Mesenchymal stem cell (in vitro differentiated cells and primary cell): ENCODE measurements around the gene SP6.

Experiments used
- DNase-seq: peaks from one replicate; pipeline ENCODE4 v3.0.0-alpha.2; 2013
- H2AFZ ChIP-seq: one replicate; pipeline ENCODE4 v1.6.1; 2013; ENCODE audit warnings: low read depth, mild to moderate bottlenecking, control low read depth, inconsistent platforms, low read length, moderate library complexity
- H2AK5ac ChIP-seq: 2 replicates; pipeline ENCODE4 v1.6.1; 2013; ENCODE audit warnings: low read length, moderate library complexity, mild to moderate bottlenecking, inconsistent platforms; ENCODE audit not compliant: severe bottlenecking
- H2BK120ac ChIP-seq: one replicate; pipeline ENCODE4 v1.6.1; 2013; ENCODE audit warnings: low read depth, mild to moderate bottlenecking, inconsistent platforms, low read length, moderate library complexity
- H2BK12ac ChIP-seq, 2 experiments: one replicate each; pipeline ENCODE4 v1.6.1; 2013; ENCODE audit warnings: inconsistent platforms in 2 of 2, low read length in 2 of 2, mild to moderate bottlenecking in 2 of 2, moderate library complexity in 2 of 2, control low read depth in 1 of 2
- H2BK15ac ChIP-seq: one replicate; pipeline ENCODE4 v1.6.1; 2013; ENCODE audit warnings: mild to moderate bottlenecking, low read depth, inconsistent platforms; ENCODE audit not compliant: poor library complexity, severe bottlenecking
- H2BK5ac ChIP-seq: 2 replicates; pipeline ENCODE4 v1.6.1; 2013; ENCODE audit warnings: low read depth, mild to moderate bottlenecking, low read length, control low read depth, inconsistent platforms; ENCODE audit not compliant: poor library complexity, severe bottlenecking
- H3K14ac ChIP-seq, 2 experiments: one replicate each; pipeline ENCODE4 v1.6.1; 2013; ENCODE audit warnings: inconsistent platforms in 2 of 2, low read length in 2 of 2, control low read depth in 1 of 2, mild to moderate bottlenecking in 1 of 2, moderate library complexity in 1 of 2
- H3K18ac ChIP-seq, 2 experiments: one replicate each; pipeline ENCODE4 v1.6.1; 2013; ENCODE audit warnings: inconsistent platforms in 2 of 2, low read length in 2 of 2, control low read depth in 1 of 2, low read depth in 1 of 2, mild to moderate bottlenecking in 1 of 2
- H3K23ac ChIP-seq, 2 experiments: one replicate each; pipeline ENCODE4 v1.6.1; 2013; ENCODE audit warnings: inconsistent platforms in 2 of 2, low read length in 2 of 2, mild to moderate bottlenecking in 2 of 2, moderate library complexity in 2 of 2, control low read depth in 1 of 2
- H3K27ac ChIP-seq: 2 replicates; pipeline ENCODE4 v1.5.1; 2013; ENCODE audit warnings: mild to moderate bottlenecking, moderate library complexity, low read length, control low read depth, inconsistent platforms; ENCODE audit not compliant: poor library complexity, severe bottlenecking
- H3K27me3 ChIP-seq, 2 experiments: 2 replicates each; pipeline versions ENCODE4 v1.6.1 to v1.7.0; 2013; ENCODE audit warnings: low read length in 2 of 2, mild to moderate bottlenecking in 2 of 2, moderate library complexity in 2 of 2, control low read depth in 1 of 2, inconsistent platforms in 1 of 2; ENCODE audit not compliant: control insufficient read depth in 1 of 2, insufficient read depth in 1 of 2
- H3K36me3 ChIP-seq, 2 experiments: 2 replicates each; pipeline versions ENCODE4 v1.6.1 to v1.7.0; 2013; ENCODE audit warnings: low read length in 2 of 2, control low read depth in 1 of 2, inconsistent platforms in 1 of 2, low read depth in 1 of 2, mild to moderate bottlenecking in 1 of 2; ENCODE audit not compliant: insufficient read depth in 2 of 2, control insufficient read depth in 1 of 2
- H3K4ac ChIP-seq, 2 experiments: one replicate each; pipeline ENCODE4 v1.6.1; 2013; ENCODE audit warnings: inconsistent platforms in 2 of 2, low read length in 2 of 2, mild to moderate bottlenecking in 2 of 2, moderate library complexity in 2 of 2, control low read depth in 1 of 2, low read depth in 1 of 2
- H3K4me1 ChIP-seq: 2 replicates; pipeline ENCODE4 v1.6.1; 2013; ENCODE audit warnings: low read depth, low read length, control low read depth; ENCODE audit not compliant: control insufficient read depth, insufficient read depth
- H3K4me2 ChIP-seq: 2 replicates; pipeline ENCODE4 v1.6.1; 2013; ENCODE audit warnings: low read length, mild to moderate bottlenecking, inconsistent platforms; ENCODE audit not compliant: poor library complexity, severe bottlenecking
- H3K4me3 ChIP-seq, 2 experiments: 2 replicates each; pipeline versions ENCODE4 v1.5.1 to v1.7.0; 2013; ENCODE audit warnings: low read length in 2 of 2, mild to moderate bottlenecking in 2 of 2, control low read depth in 1 of 2, low read depth in 1 of 2; ENCODE audit not compliant: insufficient read depth in 1 of 2
- H3K79me1 ChIP-seq: replicated peaks from 2 replicates; pipeline ENCODE4 v1.6.1; 2013; ENCODE audit warnings: mild to moderate bottlenecking, control low read depth, low read length, inconsistent platforms; ENCODE audit not compliant: poor library complexity, severe bottlenecking
- H3K9ac ChIP-seq: 2 replicates; pipeline ENCODE4 v1.7.0; 2013; ENCODE audit warnings: mild to moderate bottlenecking, low read length, moderate library complexity
- H3K9me3 ChIP-seq: 2 replicates; pipeline ENCODE4 v1.7.0; 2013; ENCODE audit warnings: mild to moderate bottlenecking, low read length; ENCODE audit not compliant: control insufficient read depth
- H4K8ac ChIP-seq: one replicate; pipeline ENCODE4 v1.6.1; 2013; ENCODE audit warnings: inconsistent platforms, mild to moderate bottlenecking, low read length, moderate library complexity
- H4K91ac ChIP-seq: one replicate; pipeline ENCODE4 v1.6.1; 2013; ENCODE audit warnings: mild to moderate bottlenecking, low read length, inconsistent platforms
- WGBS: methylation state at CpG from one replicate; pipeline ENCODE4 v1.1.7; 2013; ENCODE audit warnings: mixed read lengths; 5-methylcytosine and 5-hydroxymethylcytosine counted together

The SP6 gene

DNA sequence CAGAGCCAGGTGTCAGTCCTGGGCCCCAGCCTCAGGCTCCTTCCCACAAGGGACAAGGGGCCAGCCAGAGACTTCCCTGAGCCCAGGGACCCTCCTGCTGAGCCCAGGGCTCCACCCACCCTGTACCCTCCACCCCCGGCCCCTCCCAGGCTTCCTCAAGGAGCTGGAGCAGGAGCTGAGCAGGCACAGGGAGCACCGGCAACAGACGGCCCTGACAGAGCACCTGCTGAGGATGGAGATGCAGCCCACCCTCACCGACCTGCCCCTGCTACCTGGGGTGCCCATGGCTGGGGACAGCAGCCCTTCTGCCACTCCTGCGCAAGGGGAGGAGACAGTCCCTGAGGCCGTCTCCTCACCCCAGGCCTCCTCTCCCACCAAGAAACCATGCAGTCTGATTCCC, 14.4 kb downstream of the SP6 start:
- Histone ChIP-seq H3K4ac (no peak overlapping the region), H3K4me1 (peaks cover 34% of the 10 kb centered on the region), H3K9ac (no peak overlapping the region), H3K79me1 (peaks cover 19% of the 10 kb centered on the region), H2BK12ac (no peak overlapping the region), H2BK5ac (no peak overlapping the region), H3K9me3 (no peaks in the 10 kb centered on the region), H3K27ac (peak overlapping the region; percentile 6), H2BK15ac (no peak overlapping the region), H3K4me2 (no peak overlapping the region), H3K4me3 (no peak overlapping the region), H4K8ac (no peak overlapping the region), H3K23ac (no peak overlapping the region), H2AFZ (no peak overlapping the region), H3K36me3 (peaks cover 29 to 37% of the 10 kb centered on the region in 2 experiments), H3K27me3 (no peaks in the 10 kb centered on the region), H4K91ac (no peak overlapping the region), H2AK5ac (no peak overlapping the region), H3K18ac (no peak overlapping the region), H3K14ac (no peak overlapping the region), H2BK120ac (no peak overlapping the region)
- DNase-seq, result no peak
- WGBS, result 81% methylated on average over 6 of the region's 6 CpGs

DNA sequence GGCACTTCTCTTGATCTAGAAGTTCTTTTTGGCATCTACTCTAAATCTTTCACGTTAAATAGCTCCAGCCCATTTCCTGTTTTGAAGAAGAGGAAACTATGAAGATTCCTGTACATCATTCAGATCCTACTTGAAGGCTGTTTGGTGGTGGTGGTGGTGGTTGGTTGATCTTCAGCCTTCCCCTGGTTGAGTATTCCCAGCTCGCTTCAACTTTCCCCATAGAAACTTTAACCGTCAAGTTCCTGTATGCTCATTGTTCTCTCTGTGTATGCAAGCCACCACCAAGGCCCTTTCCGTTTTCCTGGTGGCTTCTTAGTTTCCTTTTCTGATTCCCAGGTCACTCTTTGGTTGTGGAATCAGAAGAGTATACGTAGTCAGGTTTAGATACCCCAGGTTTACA, 16.2 kb downstream of the SP6 start:
- H3K9me3 ChIP-seq, result no peaks in the 10 kb centered on the region
- no peak overlapping the region for H3K23ac ChIP-seq
- peaks cover 29 to 37% of the 10 kb centered on the region in 2 experiments for H3K36me3 ChIP-seq
- no peak overlapping the region for H4K8ac ChIP-seq
- no peak for DNase-seq
- no peak overlapping the region for H2BK120ac ChIP-seq
- H3K4me2 ChIP-seq, result no peak overlapping the region
- H2AFZ ChIP-seq, result no peak overlapping the region
- H3K79me1 ChIP-seq, result peaks cover 14% of the 10 kb centered on the region
- H3K27ac ChIP-seq, result no peak overlapping the region
- no peak overlapping the region for H3K14ac ChIP-seq
- no peak overlapping the region for H3K4ac ChIP-seq
- no peak overlapping the region for H2AK5ac ChIP-seq
- H3K27me3 ChIP-seq, result no peaks in the 10 kb centered on the region
- WGBS, result 83% methylated on average over 3 of the region's 5 CpGs
- no peak overlapping the region for H3K4me3 ChIP-seq
- H2BK5ac ChIP-seq, result no peak overlapping the region
- no peak overlapping the region for H2BK12ac ChIP-seq
- no peak overlapping the region for H2BK15ac ChIP-seq
- H3K18ac ChIP-seq, result no peak overlapping the region
- peaks cover 28% of the 10 kb centered on the region for H3K4me1 ChIP-seq
- no peak overlapping the region for H3K9ac ChIP-seq
- H4K91ac ChIP-seq, result no peak overlapping the region

DNA sequence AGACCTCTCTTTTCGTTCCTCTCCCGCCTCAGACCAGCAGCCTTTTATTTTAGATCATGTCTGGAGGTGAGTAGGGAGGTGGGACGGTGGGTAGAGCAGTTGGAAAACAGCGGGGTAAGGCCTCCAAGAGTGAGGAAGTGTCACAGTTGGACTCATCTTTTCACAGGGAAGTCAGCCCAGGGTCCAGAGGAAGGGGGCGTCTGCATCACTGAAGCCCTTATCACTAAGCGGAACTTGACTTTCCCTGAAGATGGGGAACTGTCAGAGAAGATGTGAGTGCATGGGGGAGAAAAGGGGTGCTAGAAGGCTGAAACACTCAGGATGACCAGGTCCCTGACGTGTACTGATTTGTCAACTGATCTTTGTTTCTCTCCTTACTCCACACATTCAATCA, 19.0 kb downstream of the SP6 start:
- H3K79me1 ChIP-seq, result peaks cover 13% of the 10 kb centered on the region
- H4K91ac ChIP-seq, result no peak overlapping the region
- no peak overlapping the region for H2BK15ac ChIP-seq
- H2BK120ac ChIP-seq, result no peak overlapping the region
- peak overlapping the region; percentile 80 for H3K4me2 ChIP-seq
- peaks cover 13% of the 10 kb centered on the region for H3K4me1 ChIP-seq
- no peak overlapping the region for H3K4ac ChIP-seq
- H3K27me3 ChIP-seq, result no peaks in the 10 kb centered on the region
- no peak overlapping the region for H2BK5ac ChIP-seq
- peak overlapping the region; percentile 33 for H2AFZ ChIP-seq
- DNase-seq, result no peak
- H3K9me3 ChIP-seq, result no peaks in the 10 kb centered on the region
- H3K18ac ChIP-seq, result peak overlapping the region in 1 of 2 experiments; percentile 67
- peak overlapping the region in 1 of 2 experiments; percentile 99 for H3K4me3 ChIP-seq
- 42% methylated on average over 5 of the region's 7 CpGs for whole genome bisulfite sequencing
- no peak overlapping the region for H2BK12ac ChIP-seq
- H3K36me3 ChIP-seq, result peaks cover 24 to 36% of the 10 kb centered on the region in 2 experiments
- no peak overlapping the region for H2AK5ac ChIP-seq
- H3K23ac ChIP-seq, result no peak overlapping the region
- H3K27ac ChIP-seq, result no peak overlapping the region
- no peak overlapping the region for H4K8ac ChIP-seq
- peak overlapping the region; percentile 97 for H3K9ac ChIP-seq
- no peak overlapping the region for H3K14ac ChIP-seq

DNA sequence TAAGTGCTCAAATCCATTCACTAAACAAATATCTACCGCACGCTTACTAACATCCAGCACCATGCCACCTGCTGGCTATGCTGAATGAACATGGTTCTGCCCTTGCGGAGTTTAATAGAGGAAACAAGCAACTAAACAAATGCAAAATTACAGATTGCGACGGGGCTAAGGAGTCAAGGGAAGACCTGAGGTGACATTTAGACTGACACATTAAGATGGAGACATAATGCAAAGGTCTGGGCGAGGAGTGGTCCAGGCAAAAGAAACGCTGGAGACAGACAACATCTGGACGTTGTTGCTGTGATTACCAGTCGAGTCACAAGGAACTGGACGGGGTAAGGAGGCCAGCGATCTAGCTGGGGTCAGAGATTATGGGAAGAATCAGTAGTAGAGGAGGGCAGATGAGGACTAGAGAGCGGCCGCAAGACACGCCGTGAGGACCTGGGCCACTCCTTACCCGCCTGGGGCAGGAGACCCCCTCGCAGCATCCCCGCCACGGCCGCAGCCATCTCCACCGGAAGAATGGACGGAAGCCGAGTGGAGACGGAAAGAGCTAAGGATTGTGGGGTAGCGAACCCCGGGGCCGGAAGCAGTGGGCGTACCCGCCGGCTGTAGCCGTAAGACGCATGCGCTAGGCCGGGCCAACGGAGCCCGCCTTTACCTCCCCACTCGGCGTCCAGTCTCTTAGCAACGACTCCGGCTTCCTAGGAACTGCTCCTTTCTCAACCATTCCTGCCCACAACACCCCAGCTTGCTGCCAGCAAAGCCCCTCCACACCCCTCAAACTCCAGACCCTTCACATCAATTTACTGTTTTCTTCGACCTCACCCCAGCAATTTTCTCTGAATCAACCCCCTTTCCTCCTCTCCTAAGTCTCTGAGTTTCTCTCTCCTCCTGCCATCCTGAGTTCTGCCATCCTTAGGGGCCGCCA, 19.7 kb downstream of the SP6 start, which contains the start of the genes LRRC46 and MRPL10:
TSS of gene LRRC46 (plus strand) at position 668 of the 931 bp plus-strand sequence. CDS start 320 bp downstream, outside the sequence.
TSS of gene MRPL10 (minus strand) at position 539 of the 931 bp plus-strand sequence. CDS start at position 509, 30 bp downstream.
- H3K9ac ChIP-seq, result peak within 1 kb of the TSS; percentile 97
- no peak within 1 kb of the TSS for H2BK120ac ChIP-seq
- H2BK15ac ChIP-seq, result peak within 1 kb of the TSS; percentile 26
- H3K9me3 ChIP-seq, result no peaks in the 10 kb centered on the region
- peak within 1 kb of the TSS; percentile 30 for H2AK5ac ChIP-seq
- H3K23ac ChIP-seq, result no peak within 1 kb of the TSS
- 1% methylated on average over 36 of the region's 42 CpGs for WGBS
- no peak within 1 kb of the TSS for H2BK12ac ChIP-seq
- no peak within 1 kb of the TSS for H3K4ac ChIP-seq
- H3K27me3 ChIP-seq, result no peaks in the 10 kb centered on the region
- peak; percentile 94 for DNase-seq
- peak within 1 kb of the TSS; percentile 92 for H4K8ac ChIP-seq
- peak within 1 kb of the TSS; percentile 74 for H3K27ac ChIP-seq
- H2AFZ ChIP-seq, result peak within 1 kb of the TSS; percentile 72
- peak within 1 kb of the TSS; percentile 70 to 99 for H3K4me3 ChIP-seq
- peak within 1 kb of the TSS in 1 of 2 experiments; percentile 30 for H3K14ac ChIP-seq
- H3K79me1 ChIP-seq, result peaks cover 13% of the 10 kb centered on the region
- peaks cover 8% of the 10 kb centered on the region for H3K4me1 ChIP-seq
- H3K18ac ChIP-seq, result peak within 1 kb of the TSS; percentile 84 to 92
- peaks cover 24 to 41% of the 10 kb centered on the region in 2 experiments for H3K36me3 ChIP-seq
- H3K4me2 ChIP-seq, result peak within 1 kb of the TSS; percentile 80
- H4K91ac ChIP-seq, result peak within 1 kb of the TSS; percentile 72
- no peak within 1 kb of the TSS for H2BK5ac ChIP-seq
